Endothelial cell of umbilical vein (primary cell): Measurements from ENCODE around the gene NFS1. TPM values are rescaled to one million over a fixed set of nuclear protein-coding genes. Genes with fewer than 3 reads are reported as not detected.

Experiments
- BruUV-seq: library from RNA; stranded (reverse); fragments of 400-500 nt; replicated peaks from 2 replicates; lab custom pipeline; 2021; lab: Mats Ljungman, UMichigan
- CTCF ChIA-PET: fragments of 300-600, 350-600 bp; sonication (Branson Sonifier 250); formaldehyde crosslinking; loops from one replicate; lab custom pipeline; 2021; ENCODE audit warnings: antibody characterized with exemption, inconsistent platforms; lab: Charles Lee
- POLR2A ChIA-PET: fragments of 300-600, 350-600 bp; sonication (Branson Sonifier 250); formaldehyde crosslinking; loops from one replicate; lab custom pipeline; 2021; ENCODE audit warnings: antibody characterized with exemption, inconsistent platforms; lab: Charles Lee
- DNase-seq: peaks from one replicate; pipeline ENCODE4 v3.0.0-alpha.2; 2011; ENCODE audit warnings: low read depth, low spot score
- FAIRE-seq: peaks from 2 replicates; lab custom pipeline; 2011; peaks lifted over from hg19 to GRCh38; lab: Jason Lieb, UNC
- H2AFZ ChIP-seq: 2 replicates; pipeline ENCODE4 v1.6.0; 2012; ENCODE audit warnings: low read depth, low read length, control low read depth, inconsistent platforms
- H3K27ac ChIP-seq: 2 replicates; pipeline ENCODE4 v1.5.1; 2011; ENCODE audit warnings: low read depth, mild to moderate bottlenecking, control low read depth, low read length, moderate library complexity; ENCODE audit not compliant: insufficient read depth
- H3K27me3 ChIP-seq, 2 experiments: 2 replicates each; pipeline versions ENCODE4 v1.6.0 to v1.6.1; 2011; ENCODE audit warnings: low read length in 2 of 2, mixed read lengths in 1 of 2; ENCODE audit not compliant: control insufficient read depth in 2 of 2, insufficient read depth in 2 of 2
- H3K36me3 ChIP-seq, 2 experiments: 2 replicates in 1 of 2; 3 replicates in 1 of 2; pipeline ENCODE4 v1.5.1; 2011; ENCODE audit warnings: low read length in 2 of 2, mild to moderate bottlenecking in 1 of 2, moderate library complexity in 1 of 2; ENCODE audit not compliant: control insufficient read depth in 2 of 2, insufficient read depth in 2 of 2; ENCODE audit errors: extremely low read depth in 1 of 2
- H3K4me1 ChIP-seq: 3 replicates; pipeline ENCODE4 v1.5.1; 2011; ENCODE audit warnings: mild to moderate bottlenecking, low read length; ENCODE audit not compliant: control insufficient read depth, insufficient read depth; ENCODE audit errors: extremely low read depth
- H3K4me2 ChIP-seq: 2 replicates; pipeline ENCODE4 v1.6.1; 2011; ENCODE audit warnings: low read length, control low read depth, mixed read lengths; ENCODE audit not compliant: insufficient read depth
- H3K4me3 ChIP-seq, 3 experiments: fragments of 200-600 bp in 1 of 3; sonication (generic), shearing (Covaris generic) in 1 of 3; replicated peaks in 1 of 3; 2 replicates each; pipeline ENCODE4 v1.5.1; 2011 to 2016; ENCODE audit warnings: control low read depth in 3 of 3, low read length in 3 of 3, mild to moderate bottlenecking in 2 of 3, inconsistent platforms in 1 of 3, low read depth in 1 of 3, moderate library complexity in 1 of 3; ENCODE audit not compliant: insufficient read depth in 1 of 3
- H3K79me2 ChIP-seq: 2 replicates; pipeline ENCODE4 v1.6.0; 2012; ENCODE audit warnings: low read length, inconsistent platforms; ENCODE audit not compliant: control insufficient read depth, insufficient read depth
- H3K9ac ChIP-seq: replicated peaks from 2 replicates; pipeline ENCODE3; 2011; ENCODE audit warnings: low read length, control low read depth; ENCODE audit not compliant: insufficient read depth; ENCODE audit errors: extremely low read depth
- H3K9me1 ChIP-seq: replicated peaks from 3 replicates; pipeline ENCODE4 v1.6.0; 2011; ENCODE audit warnings: mild to moderate bottlenecking, low read length; ENCODE audit not compliant: control insufficient read depth, insufficient read depth; ENCODE audit errors: extremely low read depth
- H3K9me3 ChIP-seq: replicated peaks from 2 replicates; pipeline ENCODE4 v1.5.1; 2012; ENCODE audit warnings: low read length, inconsistent platforms; ENCODE audit not compliant: control insufficient read depth, insufficient read depth
- H4K20me1 ChIP-seq: replicated peaks from 2 replicates; pipeline ENCODE3; 2011; ENCODE audit warnings: mild to moderate bottlenecking, low read length; ENCODE audit not compliant: control insufficient read depth, insufficient read depth; ENCODE audit errors: extremely low read depth
- CTCF ChIP-seq, 2 donors: IDR thresholded peaks; 1 replicate in 1 of 2; 2 replicates in 1 of 2; pipeline ENCODE4 v1.5.1; 2011; ENCODE audit warnings: low read length in 2 of 2, mild to moderate bottlenecking in 2 of 2, moderate library complexity in 2 of 2, control low read depth in 1 of 2, inconsistent platforms in 1 of 2, low read depth in 1 of 2; ENCODE audit not compliant: insufficient read depth in 1 of 2; ENCODE audit errors: extremely low read depth in 1 of 2
- EZH2 ChIP-seq: IDR thresholded peaks from 2 replicates; pipeline ENCODE4 v1.6.1; 2012; ENCODE audit warnings: borderline replicate concordance, low read depth, mild to moderate bottlenecking, moderate library complexity, low read length, inconsistent platforms; ENCODE audit not compliant: severe bottlenecking
- FOS ChIP-seq: IDR thresholded peaks from 2 replicates; pipeline ENCODE4 v1.6.1; 2011; ENCODE audit warnings: mild to moderate bottlenecking, low read length, moderate library complexity, borderline replicate concordance; ENCODE audit not compliant: insufficient read depth
- GATA2 ChIP-seq: IDR thresholded peaks from 2 replicates; pipeline ENCODE4 v1.7.0; 2011; ENCODE audit warnings: low read depth, mild to moderate bottlenecking, moderate library complexity, mixed read lengths, low read length; ENCODE audit not compliant: insufficient read length, insufficient read depth
- JUN ChIP-seq: IDR thresholded peaks from 2 replicates; pipeline ENCODE4 v1.6.1; 2011; ENCODE audit warnings: borderline replicate concordance, low read depth; ENCODE audit not compliant: insufficient read length, insufficient read depth
- dilution Hi-C: fragments of 300-500 bp; cut with MboI; formaldehyde crosslinking; loops from one replicate; pipeline ENCODE4 v1.15.0; 2019; ENCODE audit warnings: low sequenced_read_pairs; ENCODE audit not compliant: extremely low pct_ligation_motif_present
- intact Hi-C: fragments of 100-400 bp; cut with micrococcal nuclease; formaldehyde crosslinking; loops from one replicate; pipeline ENCODE4 v1.10.0; 2022
- polyA plus RNA-seq, 4 experiments: library from polyadenylated mRNA; depleted of rRNA in 3 of 4; stranded (reverse) in 3 of 4; unstranded in 1 of 4; fragments of >200 nt; gene quantifications; 2 replicates each; pipeline versions ENCODE4 v1.2.1 to v1.2.3, GENCODE V29; 2011 to 2012; ENCODE audit warnings: missing spikeins in 1 of 4
- total RNA-seq: library from RNA; stranded (reverse); gene quantifications from 2 replicates; pipeline ENCODE4 v1.2.3, GENCODE V29; 2021

Gene NFS1
- total and polyA plus RNA-seq, 2 donors (not counting 3 experiments of a cell fraction or from before 2014, with no cell fraction given) = 25.1 to 28.4 TPM

GRCh38 chr20:35738410-35739179, 39.4 kb upstream of the NFS1 start:
- DNase-seq (no peak), FAIRE-seq (no peak)
- peaks cover 42% of the 10 kb centered on the region for H3K4me1 ChIP-seq
- H3K9me3 ChIP-seq = no peaks in the 10 kb centered on the region
- no peaks in the 10 kb centered on the region for H3K9me1 ChIP-seq
- dilution Hi-C loops = no loop called here
- H4K20me1 ChIP-seq = peaks cover 43% of the 10 kb centered on the region
- peaks cover 84% of the 10 kb centered on the region for H3K79me2 ChIP-seq
- peak overlapping the region in 1 of 3 experiments; percentile 17 for H3K4me3 ChIP-seq
- H3K36me3 ChIP-seq = peaks cover 16 to 52% of the 10 kb centered on the region in 2 experiments
- H3K27ac ChIP-seq = no peak overlapping the region
- H3K27me3 ChIP-seq = no peaks in the 10 kb centered on the region
- H3K4me2 ChIP-seq = peak overlapping the region; percentile 99
- no TSS peak for BruUV-seq
- no peak overlapping the region for H3K9ac ChIP-seq
- intact Hi-C loops = no loop called here
- POLR2A ChIA-PET = interaction anchor here (1.2 to 1.6 kb wide), 3 partner anchors 8 to 145 kb away, joined by 3 to 9 read pairs (median 7); no protein-coding TSS in a partner anchor
- H2AFZ ChIP-seq = no peak overlapping the region
- TF ChIP-seq EZH2 = no peak
- TF ChIP-seq CTCF (IDR thresholded peaks at IDR 0.05; ENCODE audit: extremely low read depth in 1 of 2, insufficient read depth in 1 of 2, low read depth in 1 of 2, low read length in 2 of 2) = no peak
- no peak for TF ChIP-seq GATA2
- no peak for TF ChIP-seq JUN
- TF ChIP-seq FOS = no peak
- CTCF ChIA-PET = interaction anchor here (1.4 to 3.3 kb wide), 2 partner anchors 8 to 146 kb away, joined by 5 to 11 read pairs; no protein-coding TSS in a partner anchor
